Stimulated activated naive CD8-positive, alpha-beta T cell treated with anti-CD3 and anti-CD28 coated beads, Interleukin-15, Interleukin-2, amounts not matched to agents 100 ng/mL and 50 ng/mL, for 24 hours (primary cell): ENCODE measurements around the gene PEX13.
"Not testable (repeated sequence)": the region's sequence is repeated elsewhere in the genome, so short reads cannot be mapped to it uniquely, and the experiment has no call there.

Experiments used
- H3K27ac Mint-ChIP-seq: one replicate; pipeline ENCODE4 v1.8.0; 2021; ENCODE audit warnings: mild to moderate bottlenecking, mixed read lengths
- H3K27me3 Mint-ChIP-seq: one replicate; pipeline ENCODE4 v1.8.0; 2021; ENCODE audit warnings: mixed read lengths
- H3K36me3 Mint-ChIP-seq: one replicate; pipeline ENCODE4 v1.8.0; 2021; ENCODE audit warnings: low read depth, mixed read lengths
- H3K4me1 Mint-ChIP-seq: one replicate; pipeline ENCODE4 v1.8.0; 2021; ENCODE audit warnings: low read depth, mixed read lengths
- H3K4me3 Mint-ChIP-seq: one replicate; pipeline ENCODE4 v1.8.0; 2021; ENCODE audit warnings: mild to moderate bottlenecking, mixed read lengths
- H3K9me3 Mint-ChIP-seq: one replicate; pipeline ENCODE4 v1.8.0; 2021; ENCODE audit warnings: mixed read lengths

PEX13 gene

DNA sequence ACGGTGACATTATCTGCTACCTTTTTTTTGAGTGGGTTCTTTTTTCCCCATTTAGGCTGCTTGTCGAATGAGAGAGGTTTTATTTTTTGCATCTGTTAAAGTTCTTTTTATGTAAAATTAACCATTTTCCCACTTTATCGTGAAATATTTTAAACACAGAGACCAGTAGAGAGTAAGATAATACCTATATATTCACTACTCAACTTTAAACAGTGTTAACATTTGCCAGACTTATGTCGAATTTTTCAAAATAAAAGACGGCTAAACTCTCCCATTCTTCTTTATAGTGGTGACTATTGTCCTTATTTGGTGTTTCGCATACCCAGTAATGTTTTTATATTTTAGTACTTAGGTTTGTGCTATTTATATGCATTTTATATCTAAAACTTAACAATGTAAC is 1.3 kb downstream of the PEX13 start:
- Mint-ChIP-seq H3K27ac (peak overlapping the region; percentile 93), H3K4me1 (peaks cover 64% of the 10 kb centered on the region), H3K9me3 (no peaks in the 10 kb centered on the region), H3K4me3 (peak overlapping the region; percentile 96), H3K36me3 (peaks cover 27% of the 10 kb centered on the region), H3K27me3 (no peaks in the 10 kb centered on the region)

DNA sequence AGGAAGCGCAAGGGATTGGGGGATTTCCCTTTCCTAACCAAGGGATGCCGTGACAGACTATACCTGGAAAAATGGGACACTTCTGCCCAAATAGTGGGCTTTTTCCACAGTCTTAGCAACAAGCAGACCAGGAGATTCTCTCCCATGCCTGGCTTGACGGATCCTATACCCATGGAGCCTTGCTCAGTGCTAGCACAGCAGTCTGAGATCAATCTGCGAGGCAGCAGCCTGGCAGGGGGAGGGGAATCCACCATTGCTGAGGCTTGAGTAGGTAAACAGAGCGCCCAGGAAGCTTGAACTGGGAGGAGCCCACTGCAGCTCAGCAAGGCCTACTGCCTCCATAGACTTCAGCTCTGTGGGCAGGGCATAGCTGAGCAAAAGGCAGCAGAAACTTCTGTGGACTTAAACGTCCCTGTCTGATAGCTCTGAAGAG is 3.7 kb downstream of the PEX13 start:
- H3K27ac Mint-ChIP-seq = no peak overlapping the region

DNA sequence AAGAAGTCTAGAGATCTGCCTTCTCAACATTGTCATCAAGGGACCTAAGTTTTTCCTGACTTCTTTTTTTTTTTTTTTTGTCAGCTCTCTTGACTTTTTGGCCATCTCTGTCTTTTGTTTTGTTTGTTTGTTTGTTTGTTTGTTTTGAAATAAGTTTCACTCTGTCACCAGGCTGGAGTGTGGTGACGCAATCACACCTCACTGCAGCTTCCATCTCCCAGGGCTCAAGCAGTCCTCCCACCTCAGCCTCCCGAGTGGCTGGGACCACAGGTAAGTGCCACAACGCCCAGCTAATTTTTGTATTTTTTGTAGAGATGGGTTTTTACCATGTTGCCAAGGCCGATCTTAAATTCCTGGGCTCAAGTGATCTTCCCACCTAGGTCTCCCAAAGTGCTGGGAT is 6.2 kb downstream of the PEX13 start:
- Mint-ChIP-seq H3K9me3 (no peaks in the 10 kb centered on the region), H3K27me3 (no peaks in the 10 kb centered on the region), H3K4me3 (no peak overlapping the region), H3K27ac (no peak overlapping the region), H3K4me1 (peaks cover 46% of the 10 kb centered on the region), H3K36me3 (peaks cover 49% of the 10 kb centered on the region)

More for the DNA sequence above, 3.7 kb downstream of the PEX13 start:
- Mint-ChIP-seq H3K27me3 (no peaks in the 10 kb centered on the region), H3K36me3 (peaks cover 34% of the 10 kb centered on the region), H3K9me3 (no peaks in the 10 kb centered on the region), H3K4me3 (no peak overlapping the region), H3K4me1 (peaks cover 52% of the 10 kb centered on the region)

DNA sequence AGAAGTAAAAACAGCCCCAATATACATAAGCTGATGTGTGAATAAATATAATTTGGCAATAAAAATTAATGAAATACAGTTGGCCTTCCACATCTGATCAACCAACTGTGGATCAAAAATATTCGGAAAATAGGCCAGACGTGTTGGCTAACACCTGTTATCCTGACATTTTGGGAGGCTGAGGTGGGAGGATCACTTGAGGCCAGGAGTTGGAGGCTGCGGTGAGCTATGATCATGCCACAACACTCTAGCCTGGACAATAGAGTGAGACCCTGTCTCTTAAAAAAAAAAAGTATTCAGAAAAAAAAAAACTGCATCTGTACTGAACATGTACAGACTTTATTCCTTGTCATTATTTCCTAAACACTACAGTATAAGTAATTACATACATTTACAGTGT is 12.0 kb downstream of the PEX13 start:
- H3K9me3 Mint-ChIP-seq = no peaks in the 10 kb centered on the region
- H3K27ac Mint-ChIP-seq = no peak overlapping the region
- H3K27me3 Mint-ChIP-seq = no peaks in the 10 kb centered on the region
- no peak overlapping the region for H3K4me3 Mint-ChIP-seq
- H3K36me3 Mint-ChIP-seq = peaks cover 46% of the 10 kb centered on the region
- H3K4me1 Mint-ChIP-seq = peaks cover 15% of the 10 kb centered on the region

DNA sequence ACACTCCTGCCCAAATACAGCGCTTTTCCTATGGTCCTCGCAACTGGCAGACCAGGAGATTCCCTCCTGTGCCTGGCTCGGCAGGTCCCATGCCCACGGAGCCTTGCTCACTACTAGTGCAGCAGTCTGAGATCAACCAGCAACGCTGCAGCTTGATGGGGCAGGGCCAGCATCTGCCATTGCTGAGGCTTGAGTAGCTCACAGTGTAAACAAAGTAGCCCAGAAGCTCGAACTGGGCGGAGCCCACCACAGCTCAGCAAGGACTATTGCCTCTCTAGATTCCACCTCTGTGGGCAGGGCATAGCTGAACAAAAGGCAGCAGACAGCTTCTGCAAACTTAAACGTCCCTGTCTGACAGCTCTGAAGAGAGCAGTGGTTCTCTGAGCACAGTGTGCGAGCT is 17.1 kb downstream of the PEX13 start:
- not testable (repeated sequence) for H3K9me3 Mint-ChIP-seq, H3K27ac Mint-ChIP-seq, H3K4me1 Mint-ChIP-seq, H3K4me3 Mint-ChIP-seq, H3K27me3 Mint-ChIP-seq
- peaks cover 46% of the 10 kb centered on the region for H3K36me3 Mint-ChIP-seq

DNA sequence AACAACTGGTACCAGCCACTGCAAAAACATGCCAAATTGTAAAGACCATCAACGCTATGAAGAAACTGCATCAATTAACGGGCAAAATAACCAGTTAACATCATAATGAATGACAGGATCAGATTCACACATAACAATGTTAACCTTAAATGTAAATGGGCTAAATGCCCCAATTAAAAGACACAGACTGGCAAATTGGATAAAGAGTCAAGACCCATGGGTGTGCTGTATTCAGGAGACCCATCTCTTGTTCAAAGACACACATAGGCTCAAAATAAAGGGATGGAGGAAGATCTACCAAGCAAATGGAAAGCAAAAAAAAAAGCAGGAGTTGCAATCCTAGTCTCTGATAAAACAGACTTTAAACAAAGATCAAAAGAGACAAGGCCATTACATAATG is 19.1 kb downstream of the PEX13 start:
- H3K36me3 Mint-ChIP-seq = peaks cover 44% of the 10 kb centered on the region
- H3K4me3 Mint-ChIP-seq, H3K27ac Mint-ChIP-seq, H3K4me1 Mint-ChIP-seq, H3K9me3 Mint-ChIP-seq, H3K27me3 Mint-ChIP-seq: not testable (repeated sequence)

DNA sequence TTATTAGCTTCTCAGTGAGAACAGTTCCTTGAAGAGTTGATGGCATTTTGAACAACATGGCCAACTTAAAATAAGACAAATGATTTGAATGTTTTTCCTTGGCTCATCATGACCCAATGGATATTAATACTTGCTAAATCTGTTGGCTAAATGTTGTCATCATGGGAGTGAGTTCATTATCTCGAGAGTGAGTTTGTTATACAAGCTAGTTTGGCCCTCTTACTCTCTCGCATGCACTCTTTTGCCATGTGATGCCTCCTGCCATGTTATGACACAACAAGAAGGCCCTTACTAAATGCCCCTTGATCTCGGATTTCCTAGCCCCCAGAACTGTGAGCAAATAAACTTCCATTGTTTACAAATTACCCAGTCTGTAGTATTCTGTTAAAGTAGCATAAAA is 25.3 kb downstream of the PEX13 start:
- H3K4me3 Mint-ChIP-seq = no peak overlapping the region
- H3K27ac Mint-ChIP-seq = no peak overlapping the region
- peaks cover 17% of the 10 kb centered on the region for H3K4me1 Mint-ChIP-seq
- H3K27me3 Mint-ChIP-seq = no peaks in the 10 kb centered on the region
- peaks cover 32% of the 10 kb centered on the region for H3K36me3 Mint-ChIP-seq
- H3K9me3 Mint-ChIP-seq = no peaks in the 10 kb centered on the region

DNA sequence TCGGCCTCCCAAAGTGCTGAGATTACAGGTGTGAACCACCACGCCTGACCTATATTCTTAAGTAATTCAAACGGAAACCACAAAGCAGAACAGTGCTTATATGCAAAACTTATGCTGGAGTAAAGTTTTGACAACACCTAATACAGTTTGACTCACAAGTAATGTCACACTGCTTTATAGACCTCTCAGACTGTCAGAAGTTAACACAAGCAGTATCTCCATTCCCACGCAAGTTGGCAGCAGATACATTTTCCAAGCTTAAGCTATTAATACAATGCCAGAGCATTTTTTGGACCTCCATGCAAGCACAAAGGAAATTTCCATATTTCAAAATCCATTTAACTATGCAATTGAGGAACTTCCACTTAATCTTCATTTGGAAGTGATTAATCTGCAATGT is 27.1 kb downstream of the PEX13 start:
- Mint-ChIP-seq H3K4me3 (no peak overlapping the region), H3K4me1 (peaks cover 17% of the 10 kb centered on the region), H3K36me3 (peaks cover 44% of the 10 kb centered on the region), H3K27me3 (no peaks in the 10 kb centered on the region), H3K27ac (no peak overlapping the region), H3K9me3 (no peaks in the 10 kb centered on the region)

DNA sequence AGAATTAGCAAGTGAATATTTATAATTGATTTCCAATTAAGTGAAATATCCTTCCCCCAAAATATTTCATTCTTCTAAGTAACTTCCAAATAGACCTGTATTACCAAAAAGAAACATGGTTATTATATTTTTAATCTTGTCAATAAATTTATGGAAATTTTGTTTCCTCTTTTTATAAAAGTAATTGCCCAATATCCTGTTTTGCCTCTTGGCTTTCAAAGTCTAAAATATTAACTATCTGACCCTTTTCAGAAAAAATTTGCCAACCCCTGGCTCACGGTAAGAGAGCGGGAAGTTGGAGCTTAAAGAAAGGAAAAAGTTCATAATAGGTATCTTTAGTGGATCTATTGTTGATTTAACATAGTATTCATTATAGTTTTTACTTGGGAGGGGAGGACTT is 27.7 kb downstream of the PEX13 start:
- Mint-ChIP-seq H3K36me3 (peaks cover 48% of the 10 kb centered on the region), H3K27ac (no peak overlapping the region), H3K4me3 (no peak overlapping the region), H3K4me1 (peaks cover 17% of the 10 kb centered on the region), H3K9me3 (no peaks in the 10 kb centered on the region), H3K27me3 (no peaks in the 10 kb centered on the region)

DNA sequence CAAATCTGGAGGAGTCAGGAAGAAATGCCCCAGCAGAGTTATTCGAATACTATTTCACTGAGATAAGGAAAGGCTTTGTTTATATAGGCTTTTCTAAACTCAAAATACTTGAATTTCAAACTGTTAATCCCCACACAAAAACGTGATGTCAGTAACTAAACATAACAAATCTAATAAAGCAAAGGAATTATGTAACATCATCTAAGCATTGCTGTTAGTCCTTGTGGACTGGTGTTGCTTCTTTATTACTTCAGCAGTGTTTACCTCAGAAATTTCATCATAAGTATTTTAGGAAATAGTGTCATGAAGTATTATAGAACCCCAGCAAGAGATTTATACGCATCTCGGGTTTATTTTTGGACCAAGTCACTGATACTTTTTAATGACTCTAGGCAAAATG is 28.5 kb downstream of the PEX13 start:
- Mint-ChIP-seq H3K9me3 (no peaks in the 10 kb centered on the region), H3K27me3 (no peaks in the 10 kb centered on the region), H3K4me1 (peaks cover 17% of the 10 kb centered on the region), H3K27ac (no peak overlapping the region), H3K4me3 (no peak overlapping the region), H3K36me3 (peaks cover 48% of the 10 kb centered on the region)

DNA sequence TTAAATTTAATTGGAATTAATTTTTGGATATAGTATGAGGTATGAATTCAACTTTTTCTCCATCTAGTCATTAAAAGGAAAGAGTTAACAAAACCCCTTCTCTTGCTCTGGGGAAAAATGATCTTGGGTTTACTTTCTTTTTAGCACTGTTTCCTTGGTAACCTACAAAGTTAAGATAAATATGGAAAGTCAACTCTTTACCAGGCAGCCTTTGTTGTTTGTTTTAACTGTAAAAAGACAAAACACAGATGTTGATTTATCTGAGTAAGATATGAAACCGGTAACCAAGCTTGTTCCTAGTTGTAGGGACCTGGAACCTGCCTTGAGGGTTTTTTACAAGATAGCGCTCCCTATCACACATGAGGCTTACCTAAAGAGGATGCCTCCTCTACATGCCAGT is 38.0 kb downstream of the PEX13 start:
- H3K9me3 Mint-ChIP-seq = no peaks in the 10 kb centered on the region
- H3K36me3 Mint-ChIP-seq = peaks cover 14% of the 10 kb centered on the region
- H3K27ac Mint-ChIP-seq = no peak overlapping the region
- no peak overlapping the region for H3K4me3 Mint-ChIP-seq
- H3K27me3 Mint-ChIP-seq = no peaks in the 10 kb centered on the region
- H3K4me1 Mint-ChIP-seq = no peaks in the 10 kb centered on the region

DNA sequence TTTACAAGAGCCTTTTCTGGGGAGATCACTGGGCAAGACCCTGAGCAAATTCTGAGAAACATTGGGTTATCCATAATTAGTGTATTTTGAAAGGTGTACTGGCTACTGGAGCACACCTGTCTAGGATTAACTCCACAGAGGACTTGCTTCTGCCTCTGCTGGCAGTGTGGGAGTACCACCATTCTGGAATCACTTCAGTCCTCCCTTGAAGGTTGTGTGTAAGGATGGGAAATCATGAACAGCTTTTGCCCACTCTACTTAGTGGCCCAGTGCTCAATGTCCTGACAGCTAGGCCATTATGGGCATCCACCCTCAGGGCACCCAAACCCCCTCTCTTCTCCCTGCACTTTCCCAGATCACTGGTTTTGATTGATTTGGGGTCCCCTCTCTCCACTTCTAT is 40.0 kb downstream of the PEX13 start:
- no peak overlapping the region for H3K4me3 Mint-ChIP-seq
- no peak overlapping the region for H3K27ac Mint-ChIP-seq
- no peaks in the 10 kb centered on the region for H3K9me3 Mint-ChIP-seq
- no peaks in the 10 kb centered on the region for H3K27me3 Mint-ChIP-seq
- no peaks in the 10 kb centered on the region for H3K4me1 Mint-ChIP-seq
- H3K36me3 Mint-ChIP-seq = peaks cover 18% of the 10 kb centered on the region

DNA sequence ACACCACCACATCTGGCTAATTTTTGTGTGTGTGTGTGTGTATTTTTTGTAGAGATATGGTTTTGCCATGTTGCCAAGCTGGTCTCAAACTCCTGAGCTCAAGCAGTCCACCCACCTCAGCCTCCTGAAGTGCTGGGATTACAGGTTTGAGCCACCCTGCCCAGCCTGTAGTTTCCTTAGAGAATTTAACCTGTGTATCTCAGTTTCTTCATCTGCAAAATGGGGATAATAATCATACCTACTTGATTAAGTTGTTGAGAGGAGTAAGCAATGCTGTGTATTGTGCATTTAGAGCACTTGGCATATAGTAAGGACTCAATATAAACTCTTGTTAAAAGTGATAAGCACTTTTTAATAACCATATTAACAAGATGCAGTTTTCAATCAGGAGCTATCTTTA is 41.9 kb downstream of the PEX13 start:
- peaks cover 15% of the 10 kb centered on the region for H3K36me3 Mint-ChIP-seq
- H3K27me3 Mint-ChIP-seq = no peaks in the 10 kb centered on the region
- no peak overlapping the region for H3K27ac Mint-ChIP-seq
- H3K4me1 Mint-ChIP-seq = no peaks in the 10 kb centered on the region
- H3K9me3 Mint-ChIP-seq = no peaks in the 10 kb centered on the region
- no peak overlapping the region for H3K4me3 Mint-ChIP-seq

DNA sequence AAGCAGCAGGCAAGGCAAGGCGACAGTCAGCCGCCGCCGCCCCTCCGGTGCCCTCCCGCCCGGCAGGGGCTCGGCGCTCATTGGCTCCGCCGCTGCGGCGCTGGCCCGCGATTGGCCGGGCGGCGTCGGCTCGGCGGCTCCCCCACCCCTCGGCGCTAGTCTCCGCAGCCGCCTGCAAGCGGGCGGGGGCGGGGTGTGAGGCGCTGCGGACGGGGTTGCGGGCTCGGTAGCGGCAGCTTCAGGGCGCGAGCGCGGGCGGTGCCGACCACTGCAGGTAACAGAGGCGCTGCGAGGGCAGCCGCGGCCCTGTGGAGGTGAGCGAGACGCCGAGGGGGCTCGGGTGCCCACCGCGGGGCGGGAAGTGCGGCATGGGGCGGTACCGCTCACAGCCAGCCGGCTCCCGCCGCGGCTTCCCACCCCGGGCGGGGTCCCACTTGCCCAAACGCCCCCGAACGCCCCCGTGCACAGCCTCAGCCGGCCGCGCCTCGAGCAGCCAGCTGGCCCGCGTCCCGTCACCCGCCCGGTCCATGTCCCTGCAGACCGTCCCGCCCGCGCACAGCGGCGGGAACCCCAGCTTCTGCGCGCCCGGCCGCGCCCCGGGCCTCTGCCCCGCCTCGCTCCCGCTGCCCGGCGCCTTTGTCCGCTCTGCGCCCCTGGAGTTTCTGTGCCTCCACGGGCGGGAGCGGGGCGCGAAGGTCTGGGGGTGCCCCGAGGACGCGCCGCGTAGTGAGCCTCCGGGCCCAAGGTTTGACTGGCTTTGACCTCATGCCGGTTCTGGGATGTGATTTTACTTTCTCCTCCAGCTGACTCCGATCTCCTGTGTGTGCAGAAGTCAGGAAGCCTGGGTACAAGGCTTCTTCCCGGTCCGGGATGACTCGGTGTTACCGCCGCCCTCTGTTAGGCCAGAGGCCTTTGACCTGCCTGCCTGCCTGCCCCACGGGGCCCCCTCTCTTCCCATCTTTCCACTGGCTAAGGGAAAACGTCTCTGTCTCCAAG is 48.5 kb downstream of the PEX13 start, which contains the start of gene SANBR:
Gene SANBR, plus strand, starts transcription at position 158 of the 996 bp plus-strand sequence. CDS start 4,480 bp downstream, outside the sequence.
- no peaks in the 10 kb centered on the region for H3K9me3 Mint-ChIP-seq
- H3K4me3 Mint-ChIP-seq = peak within 1 kb of the TSS; percentile 86
- H3K27ac Mint-ChIP-seq = peak within 1 kb of the TSS; percentile 70
- peaks cover 12% of the 10 kb centered on the region for H3K4me1 Mint-ChIP-seq
- H3K36me3 Mint-ChIP-seq = peaks cover 3% of the 10 kb centered on the region
- peaks cover 6% of the 10 kb centered on the region for H3K27me3 Mint-ChIP-seq

DNA sequence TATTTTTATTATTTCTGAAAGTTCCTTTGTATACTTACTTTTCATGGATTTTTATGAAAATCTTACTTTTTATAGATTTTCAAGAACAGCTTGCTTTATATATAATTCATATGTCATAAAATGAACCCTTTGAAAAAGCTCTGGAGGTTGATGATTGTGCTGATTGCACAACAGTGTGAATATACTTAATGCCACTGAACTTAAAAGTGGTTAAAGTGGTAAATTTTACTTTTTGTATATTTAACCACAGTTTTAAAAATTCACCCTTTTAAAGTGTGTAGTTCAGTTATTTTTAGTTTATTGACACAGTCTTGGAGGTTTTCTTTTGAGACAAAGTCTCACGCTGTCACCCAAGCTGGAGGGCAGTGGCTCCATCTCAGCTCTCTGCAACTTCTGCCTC is 56.6 kb downstream of the PEX13 start:
- Mint-ChIP-seq H3K36me3 (no peaks in the 10 kb centered on the region), H3K4me3 (no peak overlapping the region), H3K27ac (no peak overlapping the region), H3K4me1 (no peaks in the 10 kb centered on the region), H3K9me3 (no peaks in the 10 kb centered on the region), H3K27me3 (no peaks in the 10 kb centered on the region)

DNA sequence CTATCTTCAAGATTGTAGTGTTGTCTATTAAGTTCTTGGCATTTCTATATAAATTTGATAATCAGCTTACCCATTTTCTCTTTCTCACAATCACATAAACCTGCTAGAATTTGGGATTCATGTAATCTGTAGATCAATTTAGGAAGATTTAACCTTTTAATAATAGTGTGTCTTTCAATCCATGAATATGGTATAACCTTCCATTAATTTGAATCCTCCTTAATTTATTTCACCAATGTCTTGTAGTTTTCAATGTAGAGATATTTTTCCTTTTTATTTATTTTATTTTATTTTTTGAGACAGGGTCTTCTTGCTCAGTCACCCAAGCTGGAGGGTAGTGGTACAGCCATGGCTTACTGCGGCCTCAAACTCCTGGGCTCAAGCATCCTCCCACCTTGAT is 68.4 kb downstream of the PEX13 start:
- H3K27me3 Mint-ChIP-seq = no peaks in the 10 kb centered on the region
- H3K9me3 Mint-ChIP-seq = no peaks in the 10 kb centered on the region
- H3K4me3 Mint-ChIP-seq = no peak overlapping the region
- peaks cover 3% of the 10 kb centered on the region for H3K36me3 Mint-ChIP-seq
- H3K27ac Mint-ChIP-seq = no peak overlapping the region
- H3K4me1 Mint-ChIP-seq = no peaks in the 10 kb centered on the region
